OCI-LY3 (cell line): ENCODE results near the gene CUZD1.
"Not testable (repeated sequence)": the region's sequence is repeated elsewhere in the genome, so short reads cannot be mapped to it uniquely, and the experiment has no call there.

ENCODE experiments used
- H2AFZ ChIP-seq: fragments of 200-600, 300-600 bp; shearing (Covaris generic); 2 replicates; pipeline ENCODE4 v1.6.0; 2014; ENCODE audit warnings: antibody characterized with exemption, low read depth, low read length
- H3K27ac ChIP-seq: fragments of 200-600, 300-600 bp; sonication (generic); 2 replicates; pipeline ENCODE4 v1.5.1; 2014; ENCODE audit warnings: mild to moderate bottlenecking, low read length, moderate library complexity, mixed read lengths
- H3K27me3 ChIP-seq: fragments of 200-600, 300-600 bp; sonication (generic); 2 replicates; pipeline ENCODE4 v1.6.1; 2014; ENCODE audit warnings: low read depth, low read length, mixed read lengths
- H3K36me3 ChIP-seq: fragments of 200-600, 300-600 bp; sonication (generic); replicated peaks from 2 replicates; pipeline ENCODE3; 2014; ENCODE audit warnings: low read depth, low read length, mixed read lengths
- H3K4me1 ChIP-seq: fragments of 300-600, 200-600 bp; sonication (generic); 2 replicates; pipeline ENCODE4 v1.6.1; 2014; ENCODE audit warnings: low read length, mixed read lengths
- H3K4me2 ChIP-seq: fragments of 200-600, 300-600 bp; sonication (generic); 2 replicates; pipeline ENCODE4 v1.6.1; 2014; ENCODE audit warnings: low read length, mixed read lengths
- H3K4me3 ChIP-seq: fragments of 300-600, 200-600 bp; sonication (generic); 2 replicates; pipeline ENCODE4 v1.5.1; 2014; ENCODE audit warnings: antibody characterized with exemption, mild to moderate bottlenecking, low read length, moderate library complexity
- H3K79me2 ChIP-seq: fragments of 300-600, 200-600 bp; shearing (Covaris generic); 2 replicates; pipeline ENCODE4 v1.6.1; 2014; ENCODE audit warnings: mild to moderate bottlenecking, low read length, mixed read lengths
- H3K9ac ChIP-seq: fragments of 300-600, 200-600 bp; shearing (Covaris generic); 2 replicates; pipeline ENCODE4 v1.6.0; 2014; ENCODE audit warnings: mild to moderate bottlenecking, low read length, moderate library complexity
- H3K9me3 ChIP-seq: fragments of 200-600, 300-600 bp; shearing (Covaris generic); 2 replicates; pipeline ENCODE4 v1.6.1; 2014; ENCODE audit warnings: low read length, mixed read lengths; ENCODE audit not compliant: insufficient read depth
- H4K20me1 ChIP-seq: fragments of 200-600, 300-600 bp; sonication (generic); 2 replicates; pipeline ENCODE4 v1.6.1; 2016; ENCODE audit warnings: low read length, mixed read lengths; ENCODE audit not compliant: insufficient read depth
- CTCF ChIP-seq: fragments of 200-600, 300-600 bp; sonication (generic); IDR thresholded peaks from 2 replicates; pipeline ENCODE4 v1.5.1; 2014; ENCODE audit warnings: antibody characterized with exemption, low read length, low read depth
- EZH2phosphoT487 ChIP-seq: fragments of 200-600 bp; shearing (Covaris generic); IDR thresholded peaks from 2 replicates; pipeline ENCODE4 v1.6.1; 2018; ENCODE audit warnings: antibody characterized with exemption, mixed run types, low read depth

CUZD1 gene

GRCh38 chr10:122864194-122864592 is 18.5 kb upstream of the CUZD1 start:
- Histone ChIP-seq H3K9ac (no peak overlapping the region), H3K9me3 (no peaks in the 10 kb centered on the region), H3K4me1 (no peaks in the 10 kb centered on the region), H2AFZ (no peak overlapping the region), H3K4me2 (no peak overlapping the region), H3K4me3 (no peak overlapping the region), H3K36me3 (peaks cover 2% of the 10 kb centered on the region), H4K20me1 (peaks cover 39% of the 10 kb centered on the region), H3K27ac (no peak overlapping the region), H3K79me2 (peaks cover 81% of the 10 kb centered on the region), H3K27me3 (no peaks in the 10 kb centered on the region)
- no peak for TF ChIP-seq CTCF
- TF ChIP-seq EZH2phosphoT487 = no peak

GRCh38 chr10:122863216-122864193 is 17.8 kb upstream of the CUZD1 start:
- H4K20me1 ChIP-seq = peaks cover 44% of the 10 kb centered on the region
- H3K9ac ChIP-seq = no peak overlapping the region
- peaks cover 88% of the 10 kb centered on the region for H3K79me2 ChIP-seq
- TF ChIP-seq CTCF (no peak), EZH2phosphoT487 (no peak)
- no peak overlapping the region for H3K4me2 ChIP-seq
- H3K27me3 ChIP-seq = no peaks in the 10 kb centered on the region
- H3K9me3 ChIP-seq = no peaks in the 10 kb centered on the region
- peaks cover 8% of the 10 kb centered on the region for H3K36me3 ChIP-seq
- no peak overlapping the region for H3K27ac ChIP-seq
- no peak overlapping the region for H2AFZ ChIP-seq
- H3K4me3 ChIP-seq = no peak overlapping the region
- no peaks in the 10 kb centered on the region for H3K4me1 ChIP-seq

GRCh38 chr10:122861711-122862161 is 16.1 kb upstream of the CUZD1 start:
- no peak for TF ChIP-seq EZH2phosphoT487
- TF ChIP-seq CTCF = no peak
- H3K4me2 ChIP-seq = no peak overlapping the region
- no peak overlapping the region for H3K27ac ChIP-seq
- peaks cover 9% of the 10 kb centered on the region for H3K36me3 ChIP-seq
- H3K9me3 ChIP-seq = no peaks in the 10 kb centered on the region
- H3K27me3 ChIP-seq = no peaks in the 10 kb centered on the region
- peaks cover 41% of the 10 kb centered on the region for H4K20me1 ChIP-seq
- H3K4me1 ChIP-seq = no peaks in the 10 kb centered on the region
- H3K9ac ChIP-seq = no peak overlapping the region
- H2AFZ ChIP-seq = no peak overlapping the region
- peaks cover 92% of the 10 kb centered on the region for H3K79me2 ChIP-seq
- no peak overlapping the region for H3K4me3 ChIP-seq

- Histone ChIP-seq H3K79me2 (peaks cover 75% of the 10 kb centered on the region), H3K27me3 (no peaks in the 10 kb centered on the region), H3K4me2 (no peak overlapping the region), H3K9me3 (no peaks in the 10 kb centered on the region), H3K4me1 (no peaks in the 10 kb centered on the region), H4K20me1 (peaks cover 33% of the 10 kb centered on the region), H2AFZ (no peak overlapping the region), H3K27ac (no peak overlapping the region), H3K4me3 (no peak overlapping the region), H3K9ac (no peak overlapping the region), H3K36me3 (peaks cover 8% of the 10 kb centered on the region)
- TF ChIP-seq CTCF = no peak
- no peak for TF ChIP-seq EZH2phosphoT487
Measured at GRCh38 chr10:122859527-122859926, 13.9 kb upstream of the CUZD1 start.

- not testable (repeated sequence) for H3K27me3 ChIP-seq, H3K4me2 ChIP-seq, H3K27ac ChIP-seq, H3K9me3 ChIP-seq, H3K4me1 ChIP-seq, H3K9ac ChIP-seq, H3K36me3 ChIP-seq, H3K4me3 ChIP-seq, H2AFZ ChIP-seq
- Histone ChIP-seq H3K79me2 (peaks cover 60% of the 10 kb centered on the region), H4K20me1 (peaks cover 20% of the 10 kb centered on the region; the same call in 1 of the 2 replicates)
Measured at GRCh38 chr10:122858042-122858441, 12.4 kb upstream of the CUZD1 start.
